A673 (cell line): ENCODE data around the gene FAM50B. TPM values are rescaled to one million over a fixed set of nuclear protein-coding genes. Genes with fewer than 3 reads are reported as not detected.

Source experiments
- BruUV-seq: library from RNA; stranded (reverse); fragments of 400-500 nt; replicated peaks from 2 replicates; lab custom pipeline; 2021; lab: Mats Ljungman, UMichigan
- CTCF ChIA-PET: fragments of 300-600 bp; sonication (Branson Sonifier 250); formaldehyde crosslinking; loops from one replicate; lab custom pipeline; 2022; ENCODE audit warnings: antibody characterized with exemption; lab: Charles Lee
- POLR2A ChIA-PET: fragments of 300-600 bp; sonication (Branson Sonifier 250); formaldehyde crosslinking; loops from one replicate; lab custom pipeline; 2022; ENCODE audit warnings: antibody characterized with exemption; ENCODE audit not compliant: low non-redundant PET; lab: Charles Lee
- DNase-seq: peaks from one replicate; pipeline ENCODE4 v3.0.0-alpha.2; 2015; ENCODE audit warnings: low spot score
- H3K27ac ChIP-seq: fragments of 200-600 bp; sonication (generic); 2 replicates; pipeline ENCODE4 v1.5.1; 2016; ENCODE audit warnings: mixed run types, low read depth, mild to moderate bottlenecking, mixed read lengths, antibody characterized with exemption, low read length; ENCODE audit not compliant: poor library complexity, severe bottlenecking
- H3K27me3 ChIP-seq: fragments of 200-600 bp; sonication (generic); replicated peaks from 2 replicates; pipeline ENCODE4 v1.6.1; 2017; ENCODE audit warnings: mixed run types, low read depth, mild to moderate bottlenecking, mixed read lengths, antibody characterized with exemption, low read length; ENCODE audit not compliant: insufficient read depth, poor library complexity
- H3K36me3 ChIP-seq: fragments of 200-600 bp; sonication (generic); 2 replicates; pipeline ENCODE4 v1.6.1; 2016; ENCODE audit warnings: mixed run types, mild to moderate bottlenecking, mixed read lengths, antibody characterized with exemption, low read length; ENCODE audit not compliant: insufficient read depth, poor library complexity, severe bottlenecking
- H3K4me1 ChIP-seq: fragments of 200-600 bp; sonication (generic); 2 replicates; pipeline ENCODE4 v1.6.1; 2017; ENCODE audit warnings: mixed run types, mild to moderate bottlenecking, mixed read lengths, antibody characterized with exemption, low read length; ENCODE audit not compliant: insufficient read depth, poor library complexity, severe bottlenecking
- H3K4me3 ChIP-seq: fragments of 200-600 bp; sonication (generic); 2 replicates; pipeline ENCODE4 v1.5.1; 2016; ENCODE audit warnings: low read depth, mixed run types, mild to moderate bottlenecking, mixed read lengths, low read length; ENCODE audit not compliant: poor library complexity, severe bottlenecking
- H3K9me3 ChIP-seq: fragments of 200-600 bp; sonication (generic); 2 replicates; pipeline ENCODE4 v1.6.1; 2016; ENCODE audit warnings: mixed run types, low read depth, mild to moderate bottlenecking, mixed read lengths, antibody characterized with exemption, low read length; ENCODE audit not compliant: poor library complexity, severe bottlenecking
- CTCF ChIP-seq: fragments of 300-800, 200-600 bp; sonication (generic); conservative IDR thresholded peaks from 2 replicates; pipeline ENCODE4 v1.5.1; 2017; ENCODE audit warnings: low read depth, mild to moderate bottlenecking, antibody characterized with exemption, low read length, moderate library complexity, mixed read lengths
- EZH2 ChIP-seq: fragments of 200-600 bp; sonication (generic); IDR thresholded peaks from 2 replicates; pipeline ENCODE4 v1.6.1; 2017; ENCODE audit warnings: borderline replicate concordance, low read depth, mild to moderate bottlenecking, mixed read lengths, antibody characterized with exemption, low read length; ENCODE audit not compliant: poor library complexity, severe bottlenecking
- intact Hi-C: fragments of 100-400 bp; cut with micrococcal nuclease; formaldehyde crosslinking; loops from one replicate; pipeline ENCODE4 v1.10.0; 2022; ENCODE audit not compliant: unreplicated experiment
- total RNA-seq: library from RNA; stranded (reverse); gene quantifications from 2 replicates; pipeline ENCODE4 v1.2.3, GENCODE V29; 2021

FAM50B gene
- total RNA-seq, 1 experiment from 2014 or later, result 10.1 TPM

DNA sequence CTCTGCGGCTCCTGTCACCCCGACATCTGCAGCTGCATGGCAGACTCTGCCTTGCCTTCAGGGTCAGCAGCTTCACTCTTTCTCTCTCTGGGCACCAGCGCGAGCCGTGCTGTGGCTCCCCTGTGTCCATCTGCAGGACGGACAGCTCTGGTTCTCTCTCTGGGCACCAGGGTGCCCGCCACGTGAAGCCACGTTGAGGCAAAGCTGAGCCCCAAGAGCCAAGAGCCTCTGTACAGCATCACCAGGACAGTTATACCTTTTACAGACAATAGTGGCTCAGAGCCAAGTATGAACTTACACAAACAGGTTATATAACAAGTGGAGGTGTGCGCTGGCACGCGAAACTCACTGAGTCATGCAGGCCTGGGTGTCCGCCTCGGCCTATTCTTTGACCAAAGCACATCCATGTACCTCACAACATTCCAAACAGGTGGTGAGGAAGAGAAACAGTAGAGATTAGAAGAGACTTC lies 50.8 kb downstream of the FAM50B start:
- Histone ChIP-seq H3K9me3 (no peaks in the 10 kb centered on the region), H3K36me3 (no peaks in the 10 kb centered on the region), H3K27ac (no peak overlapping the region), H3K4me3 (no peak overlapping the region), H3K4me1 (no peaks in the 10 kb centered on the region), H3K27me3 (no peaks in the 10 kb centered on the region)
- TF ChIP-seq EZH2 (no peak), CTCF (no peak)
- no TSS peak for BruUV-seq
- ChIA-PET CTCF (no interaction called here), POLR2A (no interaction called here)
- intact Hi-C loops, result no loop called here
- no peak for DNase-seq

Other genes starting within 250 kb of the FAM50B start
- 5.2 and 7.1 TPM in 2 replicates for gene PXDC1, start 97.7 kb upstream of the FAM50B start, total RNA-seq
- gene FAM217A, start 229.8 kb downstream of the FAM50B start, total RNA-seq, result not detected in 2 replicates